Right hindlimb (tissue), 1 donor: Measurements from ENCODE around the gene P4HA3.

ENCODE experiments used
- DNase-seq: peaks from one replicate; pipeline ENCODE4 v3.0.0-alpha.2; 2018

Gene P4HA3

GRCh38 chr11:74316772-74317505, 5.5 kb upstream of the P4HA3 start:
- no peak for DNase-seq

GRCh38 chr11:74312326-74312725, 886 bp upstream of the P4HA3 start:
- DNase-seq, result no peak

- DNase-seq, result no peak
Observed at GRCh38 chr11:74310857-74311256, 583 bp downstream of the P4HA3 start.

GRCh38 chr11:74307434-74307833, 4.0 kb downstream of the P4HA3 start:
- peak; percentile 61 for DNase-seq

- DNase-seq, result no peak
Observed at GRCh38 chr11:74306435-74307175, 4.8 kb downstream of the P4HA3 start.

- no peak for DNase-seq
Observed at GRCh38 chr11:74299015-74299414, 12.4 kb downstream of the P4HA3 start.

GRCh38 chr11:74297484-74297883, 14.0 kb downstream of the P4HA3 start:
- DNase-seq, result no peak

- no peak for DNase-seq
Observed at GRCh38 chr11:74288911-74289310, 22.5 kb downstream of the P4HA3 start.

- DNase-seq, result no peak
Observed at GRCh38 chr11:74288161-74288560, 23.3 kb downstream of the P4HA3 start.

- DNase-seq, result no peak
Observed at GRCh38 chr11:74284466-74284865, 27.0 kb downstream of the P4HA3 start.

- DNase-seq, result no peak
Observed at GRCh38 chr11:74283580-74284180, 27.8 kb downstream of the P4HA3 start.

- peak; percentile 47 for DNase-seq
Observed at GRCh38 chr11:74282914-74283371, 28.5 kb downstream of the P4HA3 start.

GRCh38 chr11:74282421-74282820, 29.0 kb downstream of the P4HA3 start:
- no peak for DNase-seq

GRCh38 chr11:74280494-74280893, 30.9 kb downstream of the P4HA3 start:
- DNase-seq, result no peak

GRCh38 chr11:74279256-74279655, 32.2 kb downstream of the P4HA3 start:
- DNase-seq, result no peak

- peak; percentile 83 for DNase-seq
Observed at GRCh38 chr11:74278721-74279161, 32.7 kb downstream of the P4HA3 start.

GRCh38 chr11:74278103-74278502, 33.3 kb downstream of the P4HA3 start:
- no peak for DNase-seq

GRCh38 chr11:74276581-74276980, 34.9 kb downstream of the P4HA3 start:
- DNase-seq, result no peak

GRCh38 chr11:74272276-74272675, 39.2 kb downstream of the P4HA3 start:
- DNase-seq, result no peak

- no peak for DNase-seq
Observed at GRCh38 chr11:74269161-74269811, 42.2 kb downstream of the P4HA3 start.

GRCh38 chr11:74268456-74268855, 43.0 kb downstream of the P4HA3 start:
- no peak for DNase-seq

GRCh38 chr11:74267014-74267413, 44.4 kb downstream of the P4HA3 start:
- peak; percentile 51 for DNase-seq

- DNase-seq, result no peak
Observed at GRCh38 chr11:74265256-74265655, 46.2 kb downstream of the P4HA3 start.
